GM12875 (cell line): Measurements from ENCODE around the gene DNAJC3.

Experiments used
- H3K4me3 ChIP-seq: one replicate; pipeline ENCODE4 v1.5.1; 2011; ENCODE audit warnings: low read depth, low read length, control low read depth
- TF ChIP-seq, protein P1 (sequence below): IDR thresholded peaks from 2 replicates; pipeline ENCODE4 v1.5.1; 2011; ENCODE audit warnings: low read depth, mild to moderate bottlenecking, control low read depth, inconsistent platforms, low read length, moderate library complexity, borderline replicate concordance; ENCODE audit not compliant: insufficient read depth

Gene DNAJC3, protein sequence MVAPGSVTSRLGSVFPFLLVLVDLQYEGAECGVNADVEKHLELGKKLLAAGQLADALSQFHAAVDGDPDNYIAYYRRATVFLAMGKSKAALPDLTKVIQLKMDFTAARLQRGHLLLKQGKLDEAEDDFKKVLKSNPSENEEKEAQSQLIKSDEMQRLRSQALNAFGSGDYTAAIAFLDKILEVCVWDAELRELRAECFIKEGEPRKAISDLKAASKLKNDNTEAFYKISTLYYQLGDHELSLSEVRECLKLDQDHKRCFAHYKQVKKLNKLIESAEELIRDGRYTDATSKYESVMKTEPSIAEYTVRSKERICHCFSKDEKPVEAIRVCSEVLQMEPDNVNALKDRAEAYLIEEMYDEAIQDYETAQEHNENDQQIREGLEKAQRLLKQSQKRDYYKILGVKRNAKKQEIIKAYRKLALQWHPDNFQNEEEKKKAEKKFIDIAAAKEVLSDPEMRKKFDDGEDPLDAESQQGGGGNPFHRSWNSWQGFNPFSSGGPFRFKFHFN

GRCh38 chr13:95676762-95677563, at the start of gene DNAJC3:
DNAJC3 (plus strand) TSS chr13:95677139; CDS start chr13:95677256, 117 bp downstream.
- TF ChIP-seq, protein P1, sequence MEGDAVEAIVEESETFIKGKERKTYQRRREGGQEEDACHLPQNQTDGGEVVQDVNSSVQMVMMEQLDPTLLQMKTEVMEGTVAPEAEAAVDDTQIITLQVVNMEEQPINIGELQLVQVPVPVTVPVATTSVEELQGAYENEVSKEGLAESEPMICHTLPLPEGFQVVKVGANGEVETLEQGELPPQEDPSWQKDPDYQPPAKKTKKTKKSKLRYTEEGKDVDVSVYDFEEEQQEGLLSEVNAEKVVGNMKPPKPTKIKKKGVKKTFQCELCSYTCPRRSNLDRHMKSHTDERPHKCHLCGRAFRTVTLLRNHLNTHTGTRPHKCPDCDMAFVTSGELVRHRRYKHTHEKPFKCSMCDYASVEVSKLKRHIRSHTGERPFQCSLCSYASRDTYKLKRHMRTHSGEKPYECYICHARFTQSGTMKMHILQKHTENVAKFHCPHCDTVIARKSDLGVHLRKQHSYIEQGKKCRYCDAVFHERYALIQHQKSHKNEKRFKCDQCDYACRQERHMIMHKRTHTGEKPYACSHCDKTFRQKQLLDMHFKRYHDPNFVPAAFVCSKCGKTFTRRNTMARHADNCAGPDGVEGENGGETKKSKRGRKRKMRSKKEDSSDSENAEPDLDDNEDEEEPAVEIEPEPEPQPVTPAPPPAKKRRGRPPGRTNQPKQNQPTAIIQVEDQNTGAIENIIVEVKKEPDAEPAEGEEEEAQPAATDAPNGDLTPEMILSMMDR = no peak
- peak within 1 kb of the TSS; percentile 92 for H3K4me3 ChIP-seq

DNA sequence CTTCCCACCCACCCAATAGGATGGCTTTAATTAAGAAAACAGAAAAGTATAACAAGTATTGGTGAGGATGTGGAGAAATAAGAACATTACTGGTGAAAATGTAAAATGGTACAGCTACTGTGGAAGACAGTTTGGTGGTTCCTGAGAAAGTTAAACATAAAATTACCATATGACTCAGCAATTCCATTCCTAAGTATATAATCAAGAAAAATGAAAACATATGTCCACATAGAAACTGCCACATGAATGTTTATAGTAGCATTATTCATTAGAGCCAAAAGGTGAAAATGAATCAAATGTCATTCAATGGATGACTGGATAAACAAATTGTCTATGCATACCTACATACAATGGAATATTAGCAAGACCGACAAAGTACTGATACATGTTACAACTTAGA, 49.3 kb upstream of the DNAJC3 start:
- no peak overlapping the region for H3K4me3 ChIP-seq

DNA sequence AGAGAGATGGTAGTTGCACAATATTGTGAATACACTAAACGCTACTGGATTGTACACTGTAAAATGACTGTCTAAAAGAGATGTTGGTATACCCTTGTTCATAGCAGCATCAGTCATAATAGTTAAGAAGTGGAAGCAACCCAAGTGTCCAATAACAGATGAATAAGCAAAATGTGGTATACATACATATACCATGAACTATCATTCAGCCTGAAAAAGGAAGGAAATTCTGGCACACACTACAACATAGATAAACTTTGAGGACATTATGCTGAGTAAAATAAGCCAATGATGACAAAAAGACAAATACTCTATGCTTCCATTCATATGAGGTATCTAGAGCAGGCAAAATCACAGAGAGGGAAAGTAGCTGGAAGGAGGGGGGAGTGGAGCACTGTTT, 48.5 kb upstream of the DNAJC3 start:
- TF ChIP-seq, protein P1 = no peak
- no peak overlapping the region for H3K4me3 ChIP-seq

More for the DNA sequence above, 49.3 kb upstream of the DNAJC3 start:
- TF ChIP-seq, protein P1 = no peak

- TF ChIP-seq, protein P1 = no peak
- H3K4me3 ChIP-seq = no peak overlapping the region
These were observed 47.9 kb upstream of the DNAJC3 start for GRCh38 chr13:95629071-95629470.

DNA sequence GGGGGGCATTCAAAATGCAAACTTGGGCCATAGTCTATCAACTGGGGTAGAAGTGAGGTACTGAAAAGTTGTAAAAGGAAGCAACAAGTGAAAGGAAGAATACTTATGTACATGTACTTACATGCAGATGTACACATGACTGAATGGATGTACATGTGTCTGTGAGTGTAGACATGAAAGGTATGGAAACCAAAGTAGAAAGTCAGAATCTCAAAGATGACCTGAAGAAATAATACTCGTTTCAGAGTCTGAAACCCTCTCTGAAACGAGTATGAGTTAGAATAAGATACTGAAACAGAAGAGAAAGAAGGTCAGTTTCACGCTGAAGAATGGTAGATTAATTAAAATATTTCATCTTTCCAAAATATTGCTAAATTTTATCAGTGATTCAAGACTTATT, 46.3 kb upstream of the DNAJC3 start:
- no peak overlapping the region for H3K4me3 ChIP-seq
- TF ChIP-seq, protein P1 = no peak

- TF ChIP-seq, protein P1 = no peak
- no peak overlapping the region for H3K4me3 ChIP-seq
These were observed 40.1 kb upstream of the DNAJC3 start for GRCh38 chr13:95636853-95637252.
